ENCODE results near the gene GPD1L.

GRCh38 chr3:32198714-32199113, 92.3 kb downstream of the GPD1L start:
- TF ChIP-seq CTCF (optimal IDR thresholded peaks at IDR 0.05 in 1 of 3, IDR thresholded peaks at IDR 0.05 in 1 of 3, conservative IDR thresholded peaks at IDR 0.05 in 1 of 3; ENCODE audit: extremely low read depth in 1 of 3, insufficient read depth in 2 of 3, low read length in 3 of 3) (no peak), EZH2 (IDR thresholded peaks at IDR 0.05; ENCODE audit: low read length) (no peak)

All from keratinocyte (primary cell).